Measurements from ENCODE around the gene JPH2.

GRCh38 chr20:44166008-44166407 lies 21.0 kb downstream of the JPH2 start:
- TF ChIP-seq CTCF (conservative IDR thresholded peaks at IDR 0.05; ENCODE audit: low read depth in 2 of 2) (no peak), EZH2 (IDR thresholded peaks at IDR 0.05; ENCODE audit: low read depth, unreplicated experiment) (no peak), POLR2AphosphoS5 (IDR thresholded peaks at IDR 0.05; ENCODE audit: low read depth) (no peak), JUNB (IDR thresholded peaks at IDR 0.05; ENCODE audit: unreplicated experiment) (no peak)

Measured in GM23338 (cell line).